Measurements from ENCODE around the gene LYPLA2.

GRCh38 chr1:23772049-23772853, 18.7 kb upstream of the LYPLA2 start:
- TF ChIP-seq, protein P1, sequence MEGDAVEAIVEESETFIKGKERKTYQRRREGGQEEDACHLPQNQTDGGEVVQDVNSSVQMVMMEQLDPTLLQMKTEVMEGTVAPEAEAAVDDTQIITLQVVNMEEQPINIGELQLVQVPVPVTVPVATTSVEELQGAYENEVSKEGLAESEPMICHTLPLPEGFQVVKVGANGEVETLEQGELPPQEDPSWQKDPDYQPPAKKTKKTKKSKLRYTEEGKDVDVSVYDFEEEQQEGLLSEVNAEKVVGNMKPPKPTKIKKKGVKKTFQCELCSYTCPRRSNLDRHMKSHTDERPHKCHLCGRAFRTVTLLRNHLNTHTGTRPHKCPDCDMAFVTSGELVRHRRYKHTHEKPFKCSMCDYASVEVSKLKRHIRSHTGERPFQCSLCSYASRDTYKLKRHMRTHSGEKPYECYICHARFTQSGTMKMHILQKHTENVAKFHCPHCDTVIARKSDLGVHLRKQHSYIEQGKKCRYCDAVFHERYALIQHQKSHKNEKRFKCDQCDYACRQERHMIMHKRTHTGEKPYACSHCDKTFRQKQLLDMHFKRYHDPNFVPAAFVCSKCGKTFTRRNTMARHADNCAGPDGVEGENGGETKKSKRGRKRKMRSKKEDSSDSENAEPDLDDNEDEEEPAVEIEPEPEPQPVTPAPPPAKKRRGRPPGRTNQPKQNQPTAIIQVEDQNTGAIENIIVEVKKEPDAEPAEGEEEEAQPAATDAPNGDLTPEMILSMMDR (IDR thresholded peaks at IDR 0.05) = peak; percentile 75 to 91 (median 86)
- no peak for TF ChIP-seq POLR2A (IDR thresholded peaks at IDR 0.05)
